Esophagus muscularis mucosa (tissue), 4 donors: ENCODE data around the gene GBF1. TPM values are rescaled to one million over a fixed set of nuclear protein-coding genes. Genes with fewer than 3 reads are reported as not detected.

Source experiments
- DNase-seq: peaks from one replicate; pipeline ENCODE4 v3.0.0-alpha.2; 2017; ENCODE audit errors: extremely low spot score
- H3K27ac ChIP-seq, 4 donors: fragments of 200-600 bp; sonication (generic); replicated peaks in 1 of 4; 1 replicate in 3 of 4; 2 replicates in 1 of 4; pipeline ENCODE4 v1.5.1; 2016 to 2019; ENCODE audit warnings: mild to moderate bottlenecking in 1 of 4
- H3K27me3 ChIP-seq, 4 donors: fragments of 200-600 bp; sonication (generic); one replicate each; pipeline versions ENCODE4 v1.5.1 to v1.6.0; 2016 to 2019
- H3K36me3 ChIP-seq, 4 donors: fragments of 200-600 bp; sonication (generic); one replicate each; pipeline ENCODE4 v1.5.1; 2016 to 2019
- H3K4me1 ChIP-seq, 4 donors: fragments of 200-600 bp; sonication (generic); one replicate each; pipeline ENCODE4 v1.5.1; 2016 to 2019
- H3K4me3 ChIP-seq, 4 donors: fragments of 200-600 bp; sonication (generic); 1 replicate in 2 of 4; 2 replicates in 2 of 4; pipeline ENCODE4 v1.5.1; 2016 to 2019; ENCODE audit warnings: mild to moderate bottlenecking in 4 of 4, moderate library complexity in 1 of 4
- H3K9me3 ChIP-seq, 4 donors: fragments of 200-600 bp; sonication (generic); 1 replicate in 3 of 4; 2 replicates in 1 of 4; pipeline ENCODE4 v1.5.1; 2016 to 2019
- EP300 ChIP-seq: sonication (generic); formaldehyde crosslinking; IDR thresholded peaks from one replicate; pipeline ENCODE4 v1.6.1; 2017; ENCODE audit warnings: antibody characterized with exemption
- POLR2A ChIP-seq: fragments of 450-650 bp; IDR thresholded peaks from one replicate; pipeline ENCODE4 v1.6.1; 2017; ENCODE audit warnings: antibody characterized with exemption, moderate library complexity, mild to moderate bottlenecking, low read depth
- POLR2AphosphoS5 ChIP-seq, 2 donors: sonication (generic); formaldehyde crosslinking; IDR thresholded peaks; one replicate each; pipeline ENCODE4 v1.6.1; 2017; ENCODE audit warnings: antibody characterized with exemption in 2 of 2
- WGBS: methylation state at CpG from one replicate; pipeline ENCODE4 v1.1.5; 2018; 5-methylcytosine and 5-hydroxymethylcytosine counted together
- intact Hi-C: fragments of 100-400 bp; cut with DNase I; formaldehyde crosslinking; loops from one replicate; pipeline ENCODE4 v1.15.1; 2023
- total RNA-seq, 4 donors: library from RNA; depleted of rRNA; stranded (reverse); fragments of >200 nt; gene quantifications; one replicate each; pipeline versions ENCODE4 v1.1.0 to v1.2.1, GENCODE V29; 2016
- TF ChIP-seq, protein P1 (sequence below), 3 experiments: fragments of 200-600 bp in 2 of 3; fragments of 450-650 bp in 1 of 3; sonication (generic) in 2 of 3; IDR thresholded peaks; one replicate each; pipeline ENCODE4 v1.5.1; 2017 to 2019; ENCODE audit warnings: antibody characterized with exemption in 3 of 3, mild to moderate bottlenecking in 2 of 3, moderate library complexity in 1 of 3

GBF1 gene, protein sequence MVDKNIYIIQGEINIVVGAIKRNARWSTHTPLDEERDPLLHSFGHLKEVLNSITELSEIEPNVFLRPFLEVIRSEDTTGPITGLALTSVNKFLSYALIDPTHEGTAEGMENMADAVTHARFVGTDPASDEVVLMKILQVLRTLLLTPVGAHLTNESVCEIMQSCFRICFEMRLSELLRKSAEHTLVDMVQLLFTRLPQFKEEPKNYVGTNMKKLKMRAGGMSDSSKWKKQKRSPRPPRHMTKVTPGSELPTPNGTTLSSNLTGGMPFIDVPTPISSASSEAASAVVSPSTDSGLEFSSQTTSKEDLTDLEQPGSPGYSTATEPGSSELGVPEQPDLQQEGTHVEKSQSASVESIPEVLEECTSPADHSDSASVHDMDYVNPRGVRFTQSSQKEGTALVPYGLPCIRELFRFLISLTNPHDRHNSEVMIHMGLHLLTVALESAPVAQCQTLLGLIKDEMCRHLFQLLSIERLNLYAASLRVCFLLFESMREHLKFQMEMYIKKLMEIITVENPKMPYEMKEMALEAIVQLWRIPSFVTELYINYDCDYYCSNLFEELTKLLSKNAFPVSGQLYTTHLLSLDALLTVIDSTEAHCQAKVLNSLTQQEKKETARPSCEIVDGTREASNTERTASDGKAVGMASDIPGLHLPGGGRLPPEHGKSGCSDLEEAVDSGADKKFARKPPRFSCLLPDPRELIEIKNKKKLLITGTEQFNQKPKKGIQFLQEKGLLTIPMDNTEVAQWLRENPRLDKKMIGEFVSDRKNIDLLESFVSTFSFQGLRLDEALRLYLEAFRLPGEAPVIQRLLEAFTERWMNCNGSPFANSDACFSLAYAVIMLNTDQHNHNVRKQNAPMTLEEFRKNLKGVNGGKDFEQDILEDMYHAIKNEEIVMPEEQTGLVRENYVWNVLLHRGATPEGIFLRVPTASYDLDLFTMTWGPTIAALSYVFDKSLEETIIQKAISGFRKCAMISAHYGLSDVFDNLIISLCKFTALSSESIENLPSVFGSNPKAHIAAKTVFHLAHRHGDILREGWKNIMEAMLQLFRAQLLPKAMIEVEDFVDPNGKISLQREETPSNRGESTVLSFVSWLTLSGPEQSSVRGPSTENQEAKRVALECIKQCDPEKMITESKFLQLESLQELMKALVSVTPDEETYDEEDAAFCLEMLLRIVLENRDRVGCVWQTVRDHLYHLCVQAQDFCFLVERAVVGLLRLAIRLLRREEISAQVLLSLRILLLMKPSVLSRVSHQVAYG (N-terminal part only)
- total RNA-seq, result 10 to 100 TPM; 33.1 to 52.4 (median 40.0) TPM

DNA sequence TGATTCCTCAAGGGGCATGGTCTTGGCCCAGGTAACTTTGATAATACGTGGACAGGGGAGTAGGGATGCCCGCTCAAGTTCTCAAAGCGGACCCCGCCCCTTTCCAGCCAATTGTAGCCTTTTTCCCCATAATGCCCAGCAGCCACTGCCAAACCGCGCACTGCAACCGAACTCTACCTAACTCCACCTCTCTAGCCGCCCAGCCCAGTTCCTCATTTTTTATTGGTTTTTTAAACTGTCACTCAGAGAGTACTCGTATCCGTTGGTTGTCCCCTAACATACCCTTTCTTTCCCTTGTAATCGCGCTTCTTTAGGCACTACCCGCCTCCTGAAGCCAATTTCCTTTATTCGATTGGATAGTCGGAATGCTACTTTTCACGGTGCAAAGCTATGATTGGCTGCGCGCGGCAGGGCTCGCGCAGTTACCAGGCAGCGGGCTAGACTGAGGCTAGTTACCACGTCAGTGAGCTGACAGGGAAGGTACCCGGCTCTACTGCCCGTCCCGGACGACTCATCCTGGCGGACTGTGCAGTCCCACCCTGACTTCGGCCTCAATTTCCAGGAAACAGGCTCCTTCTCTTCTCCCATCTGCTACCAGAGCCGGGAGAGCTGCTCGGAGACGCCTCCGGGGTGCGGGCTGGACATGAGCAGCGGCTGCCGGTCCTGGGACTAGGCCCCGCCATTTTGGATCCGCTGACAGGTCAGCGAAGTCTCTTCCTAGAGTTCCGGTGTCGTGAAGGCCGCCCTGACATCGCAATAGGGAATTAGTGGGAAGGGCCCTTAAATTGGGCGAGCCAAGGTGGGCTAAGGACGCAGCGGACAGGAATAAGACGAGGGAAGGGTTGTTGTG is at the start of gene GBF1:
TSS of gene GBF1 (plus strand) at position 451 of the 850 bp plus-strand sequence. CDS start 13,407 bp downstream, outside the sequence.
- 0% methylated on average over 47 of the region's 47 CpGs for WGBS
- Histone ChIP-seq H3K9me3 (no peaks in the 10 kb centered on the region), H3K4me1 (peaks cover 46 to 82% (median 65%) of the 10 kb centered on the region in 4 donors)

DNA sequence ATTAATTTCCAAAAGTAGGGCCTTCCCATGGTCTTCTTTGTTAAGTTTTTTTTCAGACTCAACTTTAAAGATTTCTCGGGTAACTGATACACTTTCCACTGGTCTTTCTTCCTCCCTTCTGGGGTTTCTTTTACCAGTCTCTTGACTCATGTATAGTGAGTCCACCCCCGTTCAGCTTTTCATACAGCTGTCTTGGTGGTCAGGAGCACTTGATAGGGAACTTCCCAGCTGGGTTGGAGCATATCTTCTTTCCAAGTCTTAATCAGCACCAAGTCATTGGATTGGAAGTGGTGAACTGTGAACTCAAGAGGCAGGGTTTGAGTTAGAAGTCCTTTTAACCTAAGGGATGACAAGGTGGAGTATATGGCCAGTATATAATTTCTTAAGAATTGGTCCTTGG is 48.4 kb upstream of the GBF1 start:
- no peak for DNase-seq
- peaks cover 0 to 7% (median 0%) of the 10 kb centered on the region in 4 donors for H3K27me3 ChIP-seq
- intact Hi-C loops, result no loop called here
- H3K9me3 ChIP-seq, result no peaks in the 10 kb centered on the region
- TF ChIP-seq EP300, result no peak
- TF ChIP-seq POLR2AphosphoS5 (IDR thresholded peaks at IDR 0.05), result no peak
- TF ChIP-seq, protein P1, sequence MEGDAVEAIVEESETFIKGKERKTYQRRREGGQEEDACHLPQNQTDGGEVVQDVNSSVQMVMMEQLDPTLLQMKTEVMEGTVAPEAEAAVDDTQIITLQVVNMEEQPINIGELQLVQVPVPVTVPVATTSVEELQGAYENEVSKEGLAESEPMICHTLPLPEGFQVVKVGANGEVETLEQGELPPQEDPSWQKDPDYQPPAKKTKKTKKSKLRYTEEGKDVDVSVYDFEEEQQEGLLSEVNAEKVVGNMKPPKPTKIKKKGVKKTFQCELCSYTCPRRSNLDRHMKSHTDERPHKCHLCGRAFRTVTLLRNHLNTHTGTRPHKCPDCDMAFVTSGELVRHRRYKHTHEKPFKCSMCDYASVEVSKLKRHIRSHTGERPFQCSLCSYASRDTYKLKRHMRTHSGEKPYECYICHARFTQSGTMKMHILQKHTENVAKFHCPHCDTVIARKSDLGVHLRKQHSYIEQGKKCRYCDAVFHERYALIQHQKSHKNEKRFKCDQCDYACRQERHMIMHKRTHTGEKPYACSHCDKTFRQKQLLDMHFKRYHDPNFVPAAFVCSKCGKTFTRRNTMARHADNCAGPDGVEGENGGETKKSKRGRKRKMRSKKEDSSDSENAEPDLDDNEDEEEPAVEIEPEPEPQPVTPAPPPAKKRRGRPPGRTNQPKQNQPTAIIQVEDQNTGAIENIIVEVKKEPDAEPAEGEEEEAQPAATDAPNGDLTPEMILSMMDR (IDR thresholded peaks at IDR 0.05), result no peak
- no peak for TF ChIP-seq POLR2A
- H3K4me1 ChIP-seq, result no peaks in the 10 kb centered on the region
- no peak overlapping the region for H3K27ac ChIP-seq
- no peaks in the 10 kb centered on the region for H3K36me3 ChIP-seq
- no peak overlapping the region for H3K4me3 ChIP-seq
- 82% methylated on average over 2 of the region's 2 CpGs for WGBS

More for the DNA sequence above, at the start of gene GBF1:
- TF ChIP-seq POLR2AphosphoS5 (IDR thresholded peaks at IDR 0.05) (peak; percentile 98 to 99), POLR2A (peak; percentile 94)
- TF ChIP-seq, protein P1 (IDR thresholded peaks at IDR 0.05), result no peak
- no peaks in the 10 kb centered on the region for H3K36me3 ChIP-seq
- peak within 1 kb of the TSS; percentile 86 to 91 (median 88) for H3K27ac ChIP-seq
- peak; percentile 98 for DNase-seq
- H3K27me3 ChIP-seq, result peaks cover 0 to 9% (median 0%) of the 10 kb centered on the region in 4 donors
- intact Hi-C loops, result no loop called here
- peak within 1 kb of the TSS; percentile 64 to 96 (median 84) for H3K4me3 ChIP-seq

DNA sequence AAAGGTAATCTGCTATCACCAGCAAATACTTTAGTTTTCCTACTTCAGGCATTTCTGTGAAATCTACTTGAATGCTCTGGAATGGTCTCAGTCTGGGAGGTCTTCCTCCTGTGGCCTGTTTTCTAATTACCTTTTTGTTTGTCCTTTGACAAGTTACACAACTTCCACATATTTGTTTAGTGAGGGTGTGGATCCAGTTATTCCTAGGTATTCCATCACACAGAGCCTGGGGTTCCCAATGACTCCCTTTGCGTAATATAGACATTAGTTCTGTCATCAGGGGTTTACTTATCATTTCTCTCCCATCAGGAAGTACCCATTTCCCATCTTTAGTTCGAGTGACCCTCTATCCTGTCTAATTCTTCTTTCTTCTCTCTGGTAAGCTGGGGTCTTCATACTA is 47.3 kb upstream of the GBF1 start:
- TF ChIP-seq POLR2A (no peak), EP300 (no peak), POLR2AphosphoS5 (IDR thresholded peaks at IDR 0.05) (no peak)
- TF ChIP-seq, protein P1 (IDR thresholded peaks at IDR 0.05), result no peak
- Histone ChIP-seq H3K4me1 (no peaks in the 10 kb centered on the region), H3K27ac (no peak overlapping the region), H3K9me3 (no peaks in the 10 kb centered on the region), H3K4me3 (no peak overlapping the region), H3K27me3 (peaks cover 0 to 7% (median 0%) of the 10 kb centered on the region in 4 donors), H3K36me3 (no peaks in the 10 kb centered on the region)
- intact Hi-C loops, result no loop called here
- no peak for DNase-seq
- WGBS, result 71% methylated on average over 2 of the region's 2 CpGs
